Left hindlimb (tissue), 1 donor: ENCODE results near the gene CD160.
"Not testable (repeated sequence)": the region's sequence is repeated elsewhere in the genome, so short reads cannot be mapped to it uniquely, and the experiment has no call there.

Experiments used
- DNase-seq: peaks from one replicate; pipeline ENCODE4 v3.0.0-alpha.2; 2018

Gene CD160

DNA sequence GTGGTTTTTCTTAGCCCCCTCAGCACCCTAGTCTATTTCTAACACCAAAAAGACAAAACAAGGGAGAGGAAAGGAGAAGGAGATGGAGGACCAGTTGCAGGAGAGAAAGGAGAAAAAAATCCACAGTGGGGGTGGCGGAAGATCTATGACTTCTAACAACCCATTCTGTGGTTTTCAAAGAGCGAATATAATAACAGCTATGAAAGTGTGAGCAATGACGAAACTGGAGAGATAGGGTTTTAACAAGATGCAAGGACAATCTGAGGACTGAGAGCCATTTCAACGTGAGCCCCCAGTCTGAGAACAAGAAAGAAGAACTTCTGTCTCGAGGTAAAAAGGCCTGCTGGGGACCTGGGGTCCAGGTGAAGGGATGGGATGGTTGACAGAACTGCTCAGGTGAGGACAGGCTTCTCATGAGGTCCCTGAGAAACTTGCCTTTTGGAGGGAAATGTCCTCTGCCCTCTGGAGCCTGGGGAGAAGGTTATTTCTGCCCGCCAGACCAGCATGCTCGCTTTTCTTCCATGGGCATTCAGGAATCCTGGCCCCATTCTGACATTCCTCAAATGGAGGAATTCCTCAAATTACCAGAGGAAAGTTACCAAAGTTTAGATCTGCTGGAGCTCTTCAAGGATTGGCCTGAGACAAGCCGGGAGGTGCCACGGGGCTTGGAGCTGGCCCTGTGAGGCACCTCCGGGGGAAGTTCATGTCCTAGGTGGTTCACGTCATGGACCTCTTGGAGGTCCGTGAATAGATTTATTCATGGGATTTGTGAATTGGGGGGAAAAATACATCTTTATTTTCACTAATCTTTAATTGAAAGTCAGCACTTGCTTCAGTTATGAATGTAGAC is at the start of gene CD160:
Gene CD160, plus strand, starts transcription at position 270 of the 850 bp plus-strand sequence. CDS start 8,829 bp downstream, outside the sequence.
- no peak for DNase-seq

GRCh38 chr1:145670995-145671745 is 48.1 kb upstream of the CD160 start:
- DNase-seq: not testable (repeated sequence)

DNA sequence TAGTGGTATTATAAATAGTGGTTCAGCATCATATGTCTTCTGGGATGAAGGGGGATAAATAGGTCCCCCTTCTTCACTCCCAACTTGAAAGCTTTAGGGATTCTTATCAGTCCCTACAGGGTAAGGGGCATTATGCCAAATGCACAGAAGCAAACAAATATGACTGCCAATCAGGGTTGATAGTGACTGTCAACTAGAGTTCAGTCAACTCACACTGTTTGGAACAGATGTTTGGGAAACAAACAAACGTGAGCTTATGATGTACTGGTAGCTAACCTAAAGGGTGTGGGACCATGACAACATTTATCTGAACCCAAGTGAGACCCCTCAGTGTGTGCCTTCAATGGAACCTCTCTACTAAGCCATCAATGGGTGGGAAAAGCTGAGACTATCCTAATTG is 46.1 kb upstream of the CD160 start:
- DNase-seq: not testable (repeated sequence)

DNA sequence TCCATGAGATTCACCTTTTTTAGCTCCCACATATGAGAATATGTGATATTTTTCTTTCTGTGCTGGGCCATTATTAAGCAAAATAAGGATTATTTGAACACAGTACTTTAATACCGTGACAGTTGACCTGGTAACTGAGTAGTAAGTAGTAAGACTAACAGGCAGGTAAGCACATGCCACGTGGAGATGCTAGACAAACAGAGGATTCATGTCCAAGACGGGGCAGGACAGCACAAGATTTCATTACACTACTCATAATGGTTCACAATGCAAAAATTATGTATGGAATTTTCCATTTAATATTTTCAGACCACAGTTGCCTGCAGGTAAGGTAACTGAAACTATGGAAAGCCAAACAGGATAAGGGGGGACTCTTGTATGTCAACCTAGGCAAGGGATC is 34.4 kb upstream of the CD160 start:
- not testable (repeated sequence) for DNase-seq

GRCh38 chr1:145686078-145686477 is 33.2 kb upstream of the CD160 start:
- not testable (repeated sequence) for DNase-seq

DNA sequence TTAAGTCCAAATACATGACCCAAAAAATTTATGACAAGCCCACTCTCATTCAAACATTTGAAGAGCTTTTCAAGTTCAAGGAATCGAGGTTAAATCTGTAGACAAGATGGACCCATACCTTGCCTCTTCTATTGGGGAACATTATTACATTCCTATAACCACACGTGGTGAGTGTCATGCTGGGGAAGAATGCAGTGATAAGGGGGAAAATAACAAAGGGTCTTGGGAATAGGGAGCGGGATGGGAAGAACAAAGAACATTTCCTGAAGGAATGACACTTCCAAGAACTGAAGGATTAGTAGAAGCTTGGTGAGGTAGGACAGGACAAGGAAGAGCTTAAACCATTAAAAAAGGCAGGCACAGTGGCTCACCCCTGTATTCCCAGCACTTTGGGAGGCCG is 31.0 kb upstream of the CD160 start:
- no peak for DNase-seq

DNA sequence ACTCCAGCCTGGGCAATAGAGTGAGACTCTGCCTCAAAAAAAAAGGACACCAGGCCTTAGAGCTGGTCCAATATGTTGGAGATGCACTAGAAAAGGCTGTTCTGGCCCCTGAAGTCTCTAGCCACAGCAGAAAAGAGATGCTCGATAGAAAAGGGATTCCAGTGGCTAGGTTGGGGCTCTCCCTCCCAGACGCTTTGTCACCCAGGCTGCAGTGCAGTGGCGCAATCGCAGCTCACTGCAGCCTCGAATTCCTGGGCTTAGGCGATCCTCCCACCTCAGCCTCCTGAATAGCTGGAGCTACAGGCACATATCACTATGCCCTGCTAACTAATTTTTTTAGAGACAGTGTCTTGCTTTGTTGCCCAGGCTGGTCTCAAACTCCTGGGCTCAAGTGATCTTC is 30.4 kb upstream of the CD160 start:
- DNase-seq: no peak

DNA sequence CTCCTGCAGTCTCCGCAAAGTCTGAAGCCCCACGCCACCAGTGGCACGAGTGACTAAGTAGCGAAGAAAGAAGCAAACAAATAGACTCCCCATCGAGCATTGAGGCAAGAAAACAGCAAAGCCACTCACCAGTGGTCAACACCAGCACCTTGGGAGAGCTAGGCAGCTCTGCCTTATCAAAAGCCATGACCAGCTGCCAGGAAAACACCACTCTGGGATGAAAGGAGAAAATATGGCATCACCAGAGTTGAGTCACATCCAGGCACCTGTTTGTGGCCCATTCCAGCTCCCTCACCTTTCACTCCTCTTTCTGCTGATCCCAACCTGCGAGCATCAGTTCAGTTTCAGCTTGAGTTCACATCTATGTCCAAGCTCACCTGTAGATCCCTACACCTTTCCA is 29.4 kb upstream of the CD160 start:
- DNase-seq: no peak

DNA sequence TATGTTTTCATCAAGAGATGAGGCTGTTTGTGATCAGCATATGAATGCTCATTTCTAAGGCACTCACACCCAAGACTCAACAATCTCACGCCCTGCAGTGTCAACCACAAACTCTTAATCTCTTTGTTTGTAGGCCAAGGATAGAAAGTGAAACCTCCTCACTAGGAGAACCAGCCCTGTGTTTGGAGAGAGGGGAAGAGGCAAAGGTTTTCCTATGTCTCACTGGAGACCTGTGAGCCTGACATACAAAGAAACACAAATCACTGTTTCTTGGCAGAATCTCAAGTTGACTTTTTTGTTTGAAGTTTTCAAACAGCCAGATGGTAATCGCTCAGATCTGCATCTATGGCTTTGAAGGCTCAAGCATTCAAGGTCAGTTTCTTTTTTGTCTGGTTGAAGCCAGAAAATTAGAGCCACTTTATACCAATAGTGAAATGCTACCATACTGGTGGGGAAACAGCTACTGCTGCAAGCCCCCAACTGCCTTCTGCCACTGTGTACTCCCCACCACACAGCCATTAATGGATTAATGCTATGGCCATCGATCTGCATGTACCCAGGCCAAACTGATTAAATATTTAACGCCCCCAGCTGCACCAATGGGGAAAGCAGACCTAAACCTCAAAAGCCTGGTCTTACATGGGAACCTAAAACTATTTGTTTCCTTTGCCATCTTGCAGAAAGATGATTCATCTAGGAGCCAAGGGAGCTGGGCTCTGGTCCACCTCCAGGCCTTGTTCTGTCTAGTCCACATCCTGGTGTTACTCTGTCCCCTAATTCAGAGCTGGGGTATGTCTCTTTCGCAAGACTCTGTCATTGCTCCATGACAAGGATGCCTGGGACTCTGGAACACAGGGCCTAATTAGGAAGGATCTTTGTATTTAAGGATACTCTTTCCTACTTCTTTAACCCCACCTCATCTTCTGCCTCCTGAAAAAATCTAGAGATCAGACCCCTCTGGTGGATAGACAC is 28.4 kb upstream of the CD160 start:
- no peak for DNase-seq

DNA sequence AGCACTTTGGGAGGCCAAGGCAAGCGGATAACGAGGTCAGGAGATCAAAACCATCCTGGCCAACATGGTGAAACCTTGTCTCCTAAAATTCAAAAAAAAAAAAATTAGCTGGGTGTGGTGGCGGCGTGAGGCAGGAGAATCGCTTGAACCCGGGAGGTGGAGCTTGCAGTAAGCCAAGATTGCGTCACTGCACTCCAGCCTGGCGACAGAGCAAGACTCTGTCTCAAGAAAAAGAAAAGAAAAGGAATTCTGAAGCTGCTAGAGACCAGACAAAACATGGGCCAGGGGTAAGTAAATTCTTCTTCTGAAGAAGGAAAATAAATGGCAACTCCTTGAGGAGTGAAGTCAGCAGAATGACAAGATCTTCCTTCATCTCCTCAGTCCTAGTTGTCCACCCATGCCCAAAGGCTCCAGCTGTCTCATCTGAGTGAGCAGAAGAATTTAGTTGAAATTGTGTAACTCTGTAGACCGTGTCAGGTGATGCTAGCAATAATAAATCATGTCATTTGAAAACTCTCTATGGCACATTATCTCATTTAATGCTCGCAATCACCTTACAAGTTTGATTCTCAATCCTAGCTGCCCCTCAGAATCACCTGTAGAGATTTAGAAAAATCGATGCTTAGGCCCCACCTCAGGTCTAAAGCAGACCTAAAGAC is 26.4 kb upstream of the CD160 start:
- no peak for DNase-seq

DNA sequence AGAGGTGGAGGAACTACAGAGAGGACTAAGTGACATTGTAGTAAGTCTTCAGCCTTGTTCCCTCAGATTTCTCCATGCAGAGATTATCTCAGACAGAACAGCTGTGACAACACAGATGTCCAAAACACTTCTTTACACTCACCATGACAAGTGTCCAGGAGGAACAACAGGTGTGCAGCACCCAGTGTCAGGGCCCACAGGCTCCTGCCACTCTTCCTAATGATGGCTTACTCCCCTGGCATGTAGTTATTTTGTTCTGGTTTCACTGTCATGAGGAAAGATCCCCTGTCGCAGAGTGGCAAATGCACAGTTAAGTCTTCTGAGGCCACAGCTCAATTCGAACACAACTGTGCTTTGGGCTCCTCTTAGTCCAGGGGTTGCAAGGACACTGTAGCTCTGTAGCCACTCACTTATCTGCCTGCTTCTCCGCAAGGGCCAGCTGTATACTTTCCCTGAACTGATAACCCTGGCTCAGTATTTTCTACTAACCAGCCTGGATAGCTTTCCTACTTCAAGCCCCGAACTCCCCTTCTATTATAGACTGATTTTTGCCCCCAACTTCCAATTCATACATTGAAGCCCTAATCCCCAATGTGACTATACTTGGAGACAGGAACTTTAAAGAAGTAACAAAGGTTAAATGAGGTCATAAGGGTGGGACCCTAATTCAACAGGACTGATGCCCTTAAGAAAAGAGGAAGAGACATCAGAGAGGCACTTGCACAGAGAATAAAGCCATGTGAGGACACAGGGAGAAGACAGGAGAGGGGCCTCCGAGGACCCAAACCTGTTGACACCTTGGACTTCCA is 23.3 kb upstream of the CD160 start:
- no peak for DNase-seq

GRCh38 chr1:145696630-145696960 is 22.7 kb upstream of the CD160 start:
- no peak for DNase-seq

- DNase-seq: no peak
These were observed 17.9 kb upstream of the CD160 start for GRCh38 chr1:145701306-145701862.

- DNase-seq: no peak
These were observed 17.2 kb upstream of the CD160 start for GRCh38 chr1:145702052-145702451.

DNA sequence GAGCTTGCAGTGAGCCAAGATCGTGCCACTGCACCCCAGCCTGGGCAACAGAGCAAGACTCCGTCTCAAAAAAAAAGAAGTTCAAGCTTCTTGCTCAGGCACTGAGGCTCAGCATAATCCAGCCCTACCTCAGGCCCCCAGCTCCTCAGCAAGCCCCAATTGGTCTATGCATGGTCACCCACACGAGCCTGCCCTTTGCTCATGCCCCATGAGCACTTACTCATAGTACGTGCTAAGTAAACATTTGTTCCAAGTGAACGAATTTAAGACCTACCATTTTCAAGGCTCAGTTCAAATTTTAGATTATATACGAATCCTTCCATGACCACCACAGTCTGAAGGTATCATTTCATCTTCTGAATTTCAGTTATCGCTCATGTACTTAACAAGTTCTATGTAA is 16.5 kb upstream of the CD160 start:
- no peak for DNase-seq

DNA sequence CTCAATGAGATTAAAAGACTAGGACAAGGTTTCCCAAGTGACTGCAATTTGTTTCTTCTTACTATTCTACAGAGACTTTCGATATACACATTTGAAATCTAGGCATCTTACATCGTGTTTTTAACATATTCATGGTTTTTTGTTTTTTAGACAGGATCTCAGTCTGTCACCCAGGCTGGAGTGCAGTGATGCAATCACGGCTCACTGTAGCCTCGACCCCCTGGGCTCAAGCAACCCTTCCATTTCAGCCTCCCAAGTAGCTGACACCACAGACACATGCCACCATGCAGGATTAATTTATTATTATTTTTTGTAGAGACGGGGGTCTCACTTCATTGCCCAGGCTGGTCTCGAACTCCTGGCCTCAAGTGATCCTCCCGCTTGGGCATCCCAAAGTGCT is 13.7 kb upstream of the CD160 start:
- no peak for DNase-seq

- no peak for DNase-seq
These were observed 13.1 kb upstream of the CD160 start for GRCh38 chr1:145706086-145706664.

DNA sequence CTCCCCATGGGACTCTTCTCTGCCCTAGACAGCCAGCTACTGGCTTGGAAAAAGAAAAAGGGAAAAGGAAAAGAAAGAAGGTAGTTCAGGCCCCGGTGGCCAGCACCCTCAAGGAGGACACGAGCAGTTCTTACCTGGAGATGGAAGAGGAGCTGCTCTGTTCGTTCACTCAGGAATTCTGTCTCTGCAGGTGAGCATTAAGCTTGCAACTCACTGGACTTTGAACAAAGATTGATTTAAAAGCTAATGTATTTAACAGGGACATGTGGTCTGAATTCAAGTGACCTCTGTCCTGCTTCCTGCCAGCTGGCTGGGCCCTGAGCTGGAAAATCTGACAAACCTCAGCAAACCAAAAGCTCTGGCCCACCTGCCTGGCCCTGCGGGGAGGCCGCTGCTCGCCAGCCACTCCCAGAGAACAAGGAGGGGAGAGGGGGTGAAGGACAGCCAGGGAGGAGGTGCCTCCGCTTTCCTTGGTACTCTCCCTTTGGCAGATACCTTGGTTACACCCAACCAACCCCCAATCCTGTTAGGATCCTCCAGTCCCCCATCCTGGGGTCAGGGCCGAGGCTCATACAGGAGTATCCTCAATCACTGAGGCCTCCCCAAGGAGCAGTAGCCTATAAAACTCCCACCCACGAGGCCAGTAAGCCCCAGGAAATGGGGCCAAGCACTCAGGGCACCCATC is 12.0 kb upstream of the CD160 start, which contains the start of gene PDZK1:
Gene PDZK1, minus strand, starts transcription at position 186 of the 685 bp plus-strand sequence. CDS start 19,347 bp downstream, outside the sequence.
- peak; percentile 42 for DNase-seq

DNA sequence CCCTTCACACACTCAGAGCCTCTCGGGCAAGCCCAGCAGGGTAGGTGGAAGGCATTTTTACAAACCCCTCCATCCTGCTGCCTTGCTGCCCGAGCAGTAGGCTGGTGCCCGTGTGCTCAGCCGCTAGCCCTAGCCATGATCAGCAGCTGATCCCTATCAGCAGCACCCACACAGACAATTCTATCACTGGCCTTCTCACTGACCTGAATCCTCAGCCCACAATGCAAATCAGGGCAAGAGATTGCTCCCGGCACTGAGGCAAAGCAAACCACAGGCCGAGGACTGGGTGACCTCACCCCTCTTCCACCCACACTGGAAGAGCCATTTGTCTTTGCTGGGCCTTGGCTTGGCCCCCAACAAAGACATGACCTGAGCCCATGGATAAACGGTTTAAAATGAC is 11.2 kb upstream of the CD160 start:
- DNase-seq: no peak
